ENCODE data around the gene SRP9.
"Not testable (repeated sequence)": the region's sequence is repeated elsewhere in the genome, so short reads cannot be mapped to it uniquely, and the experiment has no call there.

SRP9 gene

GRCh38 chr1:225760531-225760930, 17.1 kb upstream of the SRP9 start:
- no peaks in the 10 kb centered on the region for H3K9me3 ChIP-seq (ENCODE audit: insufficient read depth, low read length)
- no peak overlapping the region for H2AFZ ChIP-seq (ENCODE audit: low read depth, low read length, severe bottlenecking)
- no peaks in the 10 kb centered on the region for H3K9me2 ChIP-seq (replicated peaks; ENCODE audit: insufficient read depth, low read length)
- no peak for TF ChIP-seq EZH2phosphoT487 (conservative IDR thresholded peaks at IDR 0.05; ENCODE audit: low read length)
- no peak for TF ChIP-seq CTCF (IDR thresholded peaks at IDR 0.05; ENCODE audit: insufficient read depth, low read length, poor library complexity, severe bottlenecking)
- no peaks in the 10 kb centered on the region for H3K79me2 ChIP-seq (ENCODE audit: insufficient read depth, low read length)
- H3K27me3 ChIP-seq (ENCODE audit: low read length) = no peaks in the 10 kb centered on the region
- H4K20me1 ChIP-seq (ENCODE audit: low read depth, low read length) = no peaks in the 10 kb centered on the region
- no peak overlapping the region for H3K9ac ChIP-seq (ENCODE audit: low read length)
- no peak overlapping the region for H3K4me3 ChIP-seq (ENCODE audit: insufficient read depth, low read length, poor library complexity, severe bottlenecking)
- no peaks in the 10 kb centered on the region for H3F3A ChIP-seq (ENCODE audit: insufficient read depth)
- H3K4me2 ChIP-seq (ENCODE audit: low read depth, low read length, poor library complexity, severe bottlenecking) = no peak overlapping the region
- H3K36me3 ChIP-seq (ENCODE audit: low read length) = no peaks in the 10 kb centered on the region
- no peak overlapping the region for H3K27ac ChIP-seq (ENCODE audit: low read depth, low read length)

GRCh38 chr1:225761395-225761794, 16.2 kb upstream of the SRP9 start:
- not testable (repeated sequence) for H3K4me3 ChIP-seq (ENCODE audit: insufficient read depth, low read length, poor library complexity, severe bottlenecking); H3F3A ChIP-seq (ENCODE audit: insufficient read depth); H2AFZ ChIP-seq (ENCODE audit: low read depth, low read length, severe bottlenecking); H3K9me2 ChIP-seq (replicated peaks; ENCODE audit: insufficient read depth, low read length); H3K9me3 ChIP-seq (ENCODE audit: insufficient read depth, low read length); H3K9ac ChIP-seq (ENCODE audit: low read length); H3K27ac ChIP-seq (ENCODE audit: low read depth, low read length); H4K20me1 ChIP-seq (ENCODE audit: low read depth, low read length); H3K79me2 ChIP-seq (ENCODE audit: insufficient read depth, low read length); H3K27me3 ChIP-seq (ENCODE audit: low read length); H3K4me2 ChIP-seq (ENCODE audit: low read depth, low read length, poor library complexity, severe bottlenecking); H3K36me3 ChIP-seq (ENCODE audit: low read length)

GRCh38 chr1:225762002-225762441, 15.6 kb upstream of the SRP9 start:
- no peak overlapping the region for H3K9ac ChIP-seq (ENCODE audit: low read length)
- no peaks in the 10 kb centered on the region for H3K79me2 ChIP-seq (ENCODE audit: insufficient read depth, low read length)
- H2AFZ ChIP-seq (ENCODE audit: low read depth, low read length, severe bottlenecking) = no peak overlapping the region
- H3K4me2 ChIP-seq (ENCODE audit: low read depth, low read length, poor library complexity, severe bottlenecking) = no peak overlapping the region
- H3K27ac ChIP-seq (ENCODE audit: low read depth, low read length) = no peak overlapping the region
- H3K27me3 ChIP-seq (ENCODE audit: low read length) = no peaks in the 10 kb centered on the region
- H4K20me1 ChIP-seq (ENCODE audit: low read depth, low read length) = no peaks in the 10 kb centered on the region
- no peaks in the 10 kb centered on the region for H3K9me3 ChIP-seq (ENCODE audit: insufficient read depth, low read length)
- H3K9me2 ChIP-seq (replicated peaks; ENCODE audit: insufficient read depth, low read length) = no peaks in the 10 kb centered on the region
- no peaks in the 10 kb centered on the region for H3F3A ChIP-seq (ENCODE audit: insufficient read depth)
- TF ChIP-seq EZH2phosphoT487 (conservative IDR thresholded peaks at IDR 0.05; ENCODE audit: low read length) = no peak
- TF ChIP-seq CTCF (IDR thresholded peaks at IDR 0.05; ENCODE audit: insufficient read depth, low read length, poor library complexity, severe bottlenecking) = no peak
- H3K36me3 ChIP-seq (ENCODE audit: low read length) = no peaks in the 10 kb centered on the region
- no peak overlapping the region for H3K4me3 ChIP-seq (ENCODE audit: insufficient read depth, low read length, poor library complexity, severe bottlenecking)

GRCh38 chr1:225762444-225762843, 15.2 kb upstream of the SRP9 start:
- no peaks in the 10 kb centered on the region for H3K9me2 ChIP-seq (replicated peaks; ENCODE audit: insufficient read depth, low read length)
- no peak overlapping the region for H3K4me3 ChIP-seq (ENCODE audit: insufficient read depth, low read length, poor library complexity, severe bottlenecking)
- no peak overlapping the region for H3K27ac ChIP-seq (ENCODE audit: low read depth, low read length)
- no peak for TF ChIP-seq CTCF (IDR thresholded peaks at IDR 0.05; ENCODE audit: insufficient read depth, low read length, poor library complexity, severe bottlenecking)
- TF ChIP-seq EZH2phosphoT487 (conservative IDR thresholded peaks at IDR 0.05; ENCODE audit: low read length) = no peak
- no peak overlapping the region for H2AFZ ChIP-seq (ENCODE audit: low read depth, low read length, severe bottlenecking)
- no peak overlapping the region for H3K4me2 ChIP-seq (ENCODE audit: low read depth, low read length, poor library complexity, severe bottlenecking)
- H3K79me2 ChIP-seq (ENCODE audit: insufficient read depth, low read length) = no peaks in the 10 kb centered on the region
- H3K9me3 ChIP-seq (ENCODE audit: insufficient read depth, low read length) = no peaks in the 10 kb centered on the region
- H3F3A ChIP-seq (ENCODE audit: insufficient read depth) = no peaks in the 10 kb centered on the region
- no peak overlapping the region for H3K9ac ChIP-seq (ENCODE audit: low read length)
- H3K27me3 ChIP-seq (ENCODE audit: low read length) = no peaks in the 10 kb centered on the region
- H3K36me3 ChIP-seq (ENCODE audit: low read length) = no peaks in the 10 kb centered on the region
- H4K20me1 ChIP-seq (ENCODE audit: low read depth, low read length) = no peaks in the 10 kb centered on the region
